GM12878 (cell line): ENCODE data around the gene KLLN. TPM values are rescaled to one million over a fixed set of nuclear protein-coding genes. Genes with fewer than 3 reads are reported as not detected.

Experiments used
- ASH2L ChIP-seq: fragments of 300-600, 200-600 bp; sonication (generic); IDR thresholded peaks from 2 replicates; pipeline ENCODE4 v1.6.1; 2017; ENCODE audit warnings: low read depth, mild to moderate bottlenecking, borderline replicate concordance
- ATF7 ChIP-seq: fragments of 450-650 bp; IDR thresholded peaks from 2 replicates; pipeline ENCODE4 v1.6.1; 2016; ENCODE audit warnings: low read depth, mild to moderate bottlenecking
- BRCA1 ChIP-seq: IDR thresholded peaks from 2 replicates; pipeline ENCODE4 v1.6.1; 2011; ENCODE audit warnings: low read depth, low read length, improper control_type of control experiment
- CBX5 ChIP-seq: sonication (generic); IDR thresholded peaks from 2 replicates; pipeline ENCODE4 v1.6.1; 2016; ENCODE audit warnings: low read depth, moderate library complexity, mild to moderate bottlenecking, inconsistent platforms
- CHD4 ChIP-seq: fragments of 200-600 bp; sonication (generic); IDR thresholded peaks from 2 replicates; pipeline ENCODE4 v1.6.1; 2016; ENCODE audit warnings: mild to moderate bottlenecking
- IKZF1 ChIP-seq: fragments of 450-650 bp; conservative IDR thresholded peaks from 2 replicates; pipeline ENCODE4 v1.6.1; 2017; ENCODE audit warnings: antibody characterized with exemption, mild to moderate bottlenecking
- KLF5 ChIP-seq: fragments of 450-650 bp; IDR thresholded peaks from 2 replicates; pipeline ENCODE4 v1.6.1; 2014; ENCODE audit warnings: mild to moderate bottlenecking; ENCODE audit not compliant: partially characterized antibody
- MEF2A ChIP-seq: IDR thresholded peaks from 2 replicates; pipeline ENCODE4 v1.6.1; 2011; ENCODE audit warnings: low read depth, mild to moderate bottlenecking, low read length, moderate library complexity; ENCODE audit not compliant: insufficient read depth
- MEF2B ChIP-seq: fragments of 450-650 bp; IDR thresholded peaks from 2 replicates; pipeline ENCODE4 v1.6.1; 2018; ENCODE audit warnings: mild to moderate bottlenecking, moderate library complexity; ENCODE audit not compliant: partially characterized antibody, poor library complexity, severe bottlenecking
- MYC ChIP-seq: IDR thresholded peaks from 2 replicates; pipeline ENCODE4 v1.6.1; 2011; ENCODE audit warnings: mild to moderate bottlenecking, low read length, moderate library complexity, inconsistent platforms; ENCODE audit not compliant: insufficient read depth, insufficient replicate concordance, insufficient read length, severe bottlenecking
- NBN ChIP-seq: fragments of 450-650 bp; IDR thresholded peaks from 2 replicates; pipeline ENCODE4 v1.6.1; 2016
- SIN3A ChIP-seq: IDR thresholded peaks from 2 replicates; pipeline ENCODE4 v1.6.1; 2012; ENCODE audit warnings: low read depth, low read length, improper control_type of control experiment
- ZNF622 ChIP-seq: fragments of 450-650 bp; IDR thresholded peaks from 2 replicates; pipeline ENCODE4 v1.6.1; 2017; ENCODE audit warnings: mild to moderate bottlenecking, inconsistent platforms
- polyA plus RNA-seq, 11 experiments: library from polyadenylated mRNA; depleted of rRNA in 4 of 11; unstranded in 6 of 11; stranded (reverse) in 5 of 11; fragments of >200 nt; fragmentation: Nextera tagmentation in 4 of 11; fragmentation: Illumina TruSeq in 1 of 11; extraction: Ambion mirVana in 4 of 11; extraction: Trizol in 1 of 11; gene quantifications; 1 replicate in 1 of 11; 2 replicates in 10 of 11; pipeline versions ENCODE4 v1.2.1 to v1.2.3, GENCODE V29; 2011 to 2016; ENCODE audit warnings: inconsistent platforms in 2 of 11, missing spikeins in 2 of 11, low read depth in 1 of 11
- total RNA-seq, 4 experiments: library from RNA; depleted of rRNA in 3 of 4; stranded (reverse); fragments of >200 nt in 3 of 4; fragmentation: Illumina TruSeq in 1 of 4; extraction: Trizol in 1 of 4; gene quantifications; 2 replicates each; pipeline versions ENCODE4 v1.2.1 to v1.2.3, GENCODE V29; 2013 to 2021
- TF ChIP-seq, protein P1 (sequence below): IDR thresholded peaks from 2 replicates; pipeline ENCODE4 v1.6.1; 2011; ENCODE audit warnings: low read depth, mild to moderate bottlenecking, low read length, moderate library complexity, borderline replicate concordance; ENCODE audit errors: extremely low read depth
- TF ChIP-seq, protein P2 (sequence below): IDR thresholded peaks from 2 replicates; pipeline ENCODE4 v1.6.1; 2011; ENCODE audit warnings: low read depth, low read length, improper control_type of control experiment, borderline replicate concordance
- TF ChIP-seq, protein P3 (sequence below): IDR thresholded peaks from 2 replicates; pipeline ENCODE4 v1.6.1; 2012; ENCODE audit warnings: mild to moderate bottlenecking, low read depth, low read length
- TF ChIP-seq, protein P4 (sequence below): fragments of 450-650 bp; IDR thresholded peaks from 2 replicates; pipeline ENCODE4 v1.6.1; 2016; ENCODE audit warnings: mild to moderate bottlenecking
- TF ChIP-seq, protein P5 (sequence below): fragments of 450-650 bp; IDR thresholded peaks from 2 replicates; pipeline ENCODE4 v1.6.1; 2017; ENCODE audit warnings: borderline replicate concordance

Gene KLLN
- total and polyA plus RNA-seq, 10 of the 15 experiments (the other 5 are each of a cell fraction or from before 2014, with no cell fraction given), result 0.87 to 2.2 (median 1.7) TPM

DNA sequence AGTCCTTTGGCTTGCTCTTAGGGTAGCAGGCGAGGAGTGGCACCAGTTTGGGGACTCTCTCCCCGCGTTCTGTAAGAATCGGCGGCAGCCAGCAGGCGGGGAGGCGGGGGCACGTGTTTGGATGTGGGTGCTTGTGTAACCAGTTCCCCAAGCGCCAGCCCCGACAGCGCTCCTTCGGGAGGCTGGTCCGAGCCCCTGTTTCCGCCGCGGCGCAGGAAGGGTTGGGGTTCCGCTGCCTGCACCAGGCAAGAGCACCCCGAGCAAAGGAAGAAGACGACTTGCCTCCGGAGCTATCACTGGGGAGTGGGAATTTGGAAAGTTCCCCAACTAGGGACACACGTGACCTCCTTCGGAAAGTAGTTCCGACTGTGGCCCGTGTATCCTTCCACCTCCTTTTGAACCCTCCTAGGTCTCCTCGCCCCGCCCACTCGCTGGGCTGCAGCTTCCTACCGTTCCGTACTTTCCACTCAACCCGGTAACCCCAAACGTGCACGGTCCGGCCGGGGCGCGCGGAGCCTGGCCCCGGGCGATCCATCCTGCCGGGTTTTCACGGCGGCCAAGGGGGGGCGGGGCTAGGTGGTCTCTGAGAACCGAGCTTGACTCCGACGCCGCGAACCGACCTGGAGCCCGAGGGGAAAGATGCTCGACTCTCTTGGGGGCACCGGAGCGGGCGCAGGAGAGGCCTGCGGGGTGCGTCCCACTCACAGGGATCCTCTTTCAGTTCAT lies 1.2 kb downstream of the KLLN start (continued):
- peak; percentile 93 for TF ChIP-seq NBN
- TF ChIP-seq, protein P1, sequence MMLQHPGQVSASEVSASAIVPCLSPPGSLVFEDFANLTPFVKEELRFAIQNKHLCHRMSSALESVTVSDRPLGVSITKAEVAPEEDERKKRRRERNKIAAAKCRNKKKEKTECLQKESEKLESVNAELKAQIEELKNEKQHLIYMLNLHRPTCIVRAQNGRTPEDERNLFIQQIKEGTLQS, result no peak
- TF ChIP-seq MYC, result peak; percentile 90
- no peak for TF ChIP-seq ZNF622
- TF ChIP-seq, protein P2, sequence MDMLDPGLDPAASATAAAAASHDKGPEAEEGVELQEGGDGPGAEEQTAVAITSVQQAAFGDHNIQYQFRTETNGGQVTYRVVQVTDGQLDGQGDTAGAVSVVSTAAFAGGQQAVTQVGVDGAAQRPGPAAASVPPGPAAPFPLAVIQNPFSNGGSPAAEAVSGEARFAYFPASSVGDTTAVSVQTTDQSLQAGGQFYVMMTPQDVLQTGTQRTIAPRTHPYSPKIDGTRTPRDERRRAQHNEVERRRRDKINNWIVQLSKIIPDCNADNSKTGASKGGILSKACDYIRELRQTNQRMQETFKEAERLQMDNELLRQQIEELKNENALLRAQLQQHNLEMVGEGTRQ, result peak; percentile 83
- TF ChIP-seq CHD4, result no peak
- TF ChIP-seq IKZF1, result peak; percentile 96
- no peak for TF ChIP-seq BRCA1
- TF ChIP-seq MEF2A, result peak; percentile 73; the same call in 1 of the 2 replicates
- TF ChIP-seq CBX5, result peak; percentile 89; the same call in 1 of the 2 replicates
- TF ChIP-seq KLF5, result peak; percentile 93
- peak; percentile 30; the same call in 1 of the 2 replicates for TF ChIP-seq SIN3A
- TF ChIP-seq, protein P3, sequence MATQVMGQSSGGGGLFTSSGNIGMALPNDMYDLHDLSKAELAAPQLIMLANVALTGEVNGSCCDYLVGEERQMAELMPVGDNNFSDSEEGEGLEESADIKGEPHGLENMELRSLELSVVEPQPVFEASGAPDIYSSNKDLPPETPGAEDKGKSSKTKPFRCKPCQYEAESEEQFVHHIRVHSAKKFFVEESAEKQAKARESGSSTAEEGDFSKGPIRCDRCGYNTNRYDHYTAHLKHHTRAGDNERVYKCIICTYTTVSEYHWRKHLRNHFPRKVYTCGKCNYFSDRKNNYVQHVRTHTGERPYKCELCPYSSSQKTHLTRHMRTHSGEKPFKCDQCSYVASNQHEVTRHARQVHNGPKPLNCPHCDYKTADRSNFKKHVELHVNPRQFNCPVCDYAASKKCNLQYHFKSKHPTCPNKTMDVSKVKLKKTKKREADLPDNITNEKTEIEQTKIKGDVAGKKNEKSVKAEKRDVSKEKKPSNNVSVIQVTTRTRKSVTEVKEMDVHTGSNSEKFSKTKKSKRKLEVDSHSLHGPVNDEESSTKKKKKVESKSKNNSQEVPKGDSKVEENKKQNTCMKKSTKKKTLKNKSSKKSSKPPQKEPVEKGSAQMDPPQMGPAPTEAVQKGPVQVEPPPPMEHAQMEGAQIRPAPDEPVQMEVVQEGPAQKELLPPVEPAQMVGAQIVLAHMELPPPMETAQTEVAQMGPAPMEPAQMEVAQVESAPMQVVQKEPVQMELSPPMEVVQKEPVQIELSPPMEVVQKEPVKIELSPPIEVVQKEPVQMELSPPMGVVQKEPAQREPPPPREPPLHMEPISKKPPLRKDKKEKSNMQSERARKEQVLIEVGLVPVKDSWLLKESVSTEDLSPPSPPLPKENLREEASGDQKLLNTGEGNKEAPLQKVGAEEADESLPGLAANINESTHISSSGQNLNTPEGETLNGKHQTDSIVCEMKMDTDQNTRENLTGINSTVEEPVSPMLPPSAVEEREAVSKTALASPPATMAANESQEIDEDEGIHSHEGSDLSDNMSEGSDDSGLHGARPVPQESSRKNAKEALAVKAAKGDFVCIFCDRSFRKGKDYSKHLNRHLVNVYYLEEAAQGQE, result no peak
- TF ChIP-seq ASH2L, result no peak
- TF ChIP-seq, protein P4, sequence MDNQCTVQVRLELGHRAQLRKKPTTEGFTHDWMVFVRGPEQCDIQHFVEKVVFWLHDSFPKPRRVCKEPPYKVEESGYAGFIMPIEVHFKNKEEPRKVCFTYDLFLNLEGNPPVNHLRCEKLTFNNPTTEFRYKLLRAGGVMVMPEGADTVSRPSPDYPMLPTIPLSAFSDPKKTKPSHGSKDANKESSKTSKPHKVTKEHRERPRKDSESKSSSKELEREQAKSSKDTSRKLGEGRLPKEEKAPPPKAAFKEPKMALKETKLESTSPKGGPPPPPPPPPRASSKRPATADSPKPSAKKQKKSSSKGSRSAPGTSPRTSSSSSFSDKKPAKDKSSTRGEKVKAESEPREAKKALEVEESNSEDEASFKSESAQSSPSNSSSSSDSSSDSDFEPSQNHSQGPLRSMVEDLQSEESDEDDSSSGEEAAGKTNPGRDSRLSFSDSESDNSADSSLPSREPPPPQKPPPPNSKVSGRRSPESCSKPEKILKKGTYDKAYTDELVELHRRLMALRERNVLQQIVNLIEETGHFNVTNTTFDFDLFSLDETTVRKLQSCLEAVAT, result peak; percentile 70
- peak; percentile 29; the same call in 1 of the 2 replicates for TF ChIP-seq ATF7
- TF ChIP-seq MEF2B, result peak; percentile 79
- TF ChIP-seq, protein P5, sequence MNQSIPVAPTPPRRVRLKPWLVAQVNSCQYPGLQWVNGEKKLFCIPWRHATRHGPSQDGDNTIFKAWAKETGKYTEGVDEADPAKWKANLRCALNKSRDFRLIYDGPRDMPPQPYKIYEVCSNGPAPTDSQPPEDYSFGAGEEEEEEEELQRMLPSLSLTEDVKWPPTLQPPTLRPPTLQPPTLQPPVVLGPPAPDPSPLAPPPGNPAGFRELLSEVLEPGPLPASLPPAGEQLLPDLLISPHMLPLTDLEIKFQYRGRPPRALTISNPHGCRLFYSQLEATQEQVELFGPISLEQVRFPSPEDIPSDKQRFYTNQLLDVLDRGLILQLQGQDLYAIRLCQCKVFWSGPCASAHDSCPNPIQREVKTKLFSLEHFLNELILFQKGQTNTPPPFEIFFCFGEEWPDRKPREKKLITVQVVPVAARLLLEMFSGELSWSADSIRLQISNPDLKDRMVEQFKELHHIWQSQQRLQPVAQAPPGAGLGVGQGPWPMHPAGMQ, result no peak
